H1 (cell line): ENCODE measurements around the gene ADAMTS17. TPM values are rescaled to one million over a fixed set of nuclear protein-coding genes. Genes with fewer than 3 reads are reported as not detected.

Experiments used
- MAX ChIP-seq: IDR thresholded peaks from 2 replicates; pipeline ENCODE4 v1.6.1; 2012; ENCODE audit warnings: inconsistent platforms
- polyA plus RNA-seq, 7 experiments: library from polyadenylated mRNA; depleted of rRNA in 3 of 7; stranded (reverse) in 5 of 7; unstranded in 2 of 7; fragments of >200 nt in 5 of 7; fragments of 200-250 nt in 2 of 7; gene quantifications; 1 replicate in 5 of 7; 2 replicates in 1 of 7; 4 replicates in 1 of 7; pipeline versions ENCODE4 v1.2.1 to v1.2.3, GENCODE V29; 2011 to 2013; ENCODE audit warnings: missing spikeins in 2 of 7, mixed read lengths in 2 of 7
- total RNA-seq: library from RNA; stranded (reverse); fragmentation: NEBNext Ultra II Directional; extraction: Animal tissue kit (Norgen Biotek cat#: 25700); gene quantifications from 2 replicates; pipeline ENCODE4 v1.2.1, GENCODE V29; 2021

The ADAMTS17 gene
- total and polyA plus RNA-seq, 2 of the 8 experiments (the other 6 are each of a cell fraction or from before 2014, with no cell fraction given) = 0.51 to 1.7 TPM

GRCh38 chr15:100266166-100266565 is 75.6 kb downstream of the ADAMTS17 start (continued):
- TF ChIP-seq MAX = no peak
